NCI-H1436 treated with DMSO at 0.1 percent for 48 hours (cell line): Measurements from ENCODE around the gene FDX2.

Experiments
- DNase-seq: peaks from one replicate; lab custom pipeline; 2025; lab: John Stamatoyannopoulos, UW

FDX2 gene

DNA sequence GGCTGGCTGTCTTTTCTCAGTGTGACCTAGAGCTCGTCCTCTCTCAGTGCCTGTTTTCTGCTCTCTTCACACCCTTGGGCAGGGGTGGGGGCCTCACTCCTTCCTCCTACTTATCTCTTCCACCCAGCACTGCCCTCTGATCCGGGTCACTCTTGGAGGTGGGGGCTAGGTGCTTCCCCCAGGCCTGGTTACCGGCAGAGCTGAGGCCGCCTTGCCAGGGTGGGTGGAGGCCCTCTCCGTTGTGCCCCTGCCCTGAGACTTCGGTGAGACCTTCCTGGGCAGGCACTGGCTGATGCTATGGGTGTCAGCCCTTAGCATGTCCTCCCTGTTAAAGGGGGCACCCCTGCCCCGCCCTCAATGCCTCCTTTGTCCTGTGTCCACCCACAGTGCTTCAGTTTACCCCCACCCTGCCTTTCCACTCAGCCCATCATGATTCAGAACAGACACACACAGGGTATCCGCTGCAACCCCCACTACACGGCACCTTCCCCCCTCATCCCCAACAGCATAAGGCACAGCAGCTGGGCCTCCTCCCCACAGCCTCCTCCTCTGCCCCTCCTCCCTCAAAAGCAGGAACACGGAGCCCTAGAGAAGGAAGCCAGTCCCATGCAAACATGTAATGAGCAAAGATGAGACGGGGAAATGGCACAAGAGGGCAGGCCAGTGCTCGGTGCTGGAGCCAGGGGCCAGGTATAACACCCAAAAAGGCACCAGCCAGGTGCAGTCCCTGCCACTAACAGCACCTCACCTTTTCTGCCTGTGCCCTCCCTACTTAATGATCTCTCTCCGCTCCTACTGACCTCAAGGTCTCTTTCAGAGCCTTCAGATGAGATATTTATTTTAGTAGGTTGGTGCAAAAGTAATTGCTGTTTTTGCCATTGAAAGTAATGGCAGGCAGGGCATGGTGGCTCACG, 16.0 kb downstream of the FDX2 start:
- no peak for DNase-seq

DNA sequence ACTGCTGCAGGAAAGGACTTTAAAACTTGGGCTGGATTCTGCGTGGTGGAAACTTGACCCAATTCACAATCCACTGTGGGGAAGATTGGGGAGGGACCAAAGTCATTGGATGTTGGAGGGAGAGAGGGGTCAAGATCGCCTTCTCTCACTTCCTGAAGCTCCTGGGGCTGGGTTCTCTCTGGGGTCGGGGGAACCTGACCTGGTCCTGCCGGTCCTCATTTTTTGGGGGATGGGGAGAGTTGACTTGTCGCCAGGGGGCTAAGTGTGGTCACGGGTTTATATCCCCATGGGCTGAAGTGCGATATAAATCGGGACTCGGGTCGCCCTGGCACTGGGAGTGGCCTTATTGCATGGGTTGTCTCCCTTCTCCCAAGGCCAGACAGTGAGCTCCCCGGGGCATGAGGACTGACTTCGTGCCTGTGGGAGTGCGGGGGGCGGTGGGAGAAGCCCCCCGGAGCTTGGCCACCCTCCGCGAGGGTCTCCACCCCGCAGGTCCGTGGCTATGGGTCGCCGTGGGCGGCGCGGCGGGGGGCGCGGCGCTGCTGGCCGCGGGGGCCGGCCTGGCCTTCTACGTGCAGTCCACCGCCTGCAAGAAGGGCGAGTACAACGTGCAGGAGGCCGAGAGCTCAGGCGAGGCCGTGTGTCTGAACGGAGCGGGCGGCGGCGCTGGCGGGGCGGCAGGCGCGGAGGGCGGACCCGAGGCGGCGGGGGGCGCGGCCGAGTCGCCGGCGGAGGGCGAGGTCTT, 19.8 kb downstream of the FDX2 start:
- DNase-seq: no peak

DNA sequence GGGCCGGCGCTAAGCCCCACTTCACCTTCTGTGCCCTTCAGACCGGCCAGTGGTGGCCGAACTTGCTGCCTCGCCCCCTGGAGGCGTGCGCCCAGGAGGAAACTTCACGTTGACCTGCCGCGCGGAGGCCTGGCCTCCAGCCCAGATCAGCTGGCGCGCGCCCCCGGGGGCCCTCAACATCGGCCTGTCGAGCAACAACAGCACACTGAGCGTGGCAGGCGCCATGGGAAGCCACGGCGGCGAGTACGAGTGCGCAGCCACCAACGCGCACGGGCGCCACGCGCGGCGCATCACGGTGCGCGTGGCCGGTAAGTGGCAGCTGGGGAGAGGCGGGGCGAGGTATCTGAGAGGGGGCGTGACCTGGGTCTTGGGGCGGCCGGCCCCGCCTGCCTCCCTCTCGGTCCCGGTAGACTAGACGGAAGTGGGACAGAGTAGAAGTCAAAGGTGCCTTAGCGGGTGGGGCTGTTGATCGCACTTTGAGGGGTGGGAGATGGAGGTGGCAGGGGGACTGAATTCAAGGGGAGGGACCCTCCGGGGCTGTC, 20.4 kb downstream of the FDX2 start:
- no peak for DNase-seq

DNA sequence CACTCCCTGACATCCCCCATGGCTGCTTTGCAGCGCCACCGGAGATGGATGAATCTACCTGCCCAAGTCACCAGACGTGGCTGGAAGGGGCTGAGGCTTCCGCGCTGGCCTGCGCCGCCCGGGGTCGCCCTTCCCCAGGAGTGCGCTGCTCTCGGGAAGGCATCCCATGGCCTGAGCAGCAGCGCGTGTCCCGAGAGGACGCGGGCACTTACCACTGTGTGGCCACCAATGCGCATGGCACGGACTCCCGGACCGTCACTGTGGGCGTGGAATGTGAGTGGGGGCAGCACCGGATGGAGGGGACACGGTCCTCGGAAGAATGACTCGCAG, 21.5 kb downstream of the FDX2 start:
- DNase-seq: no peak

DNA sequence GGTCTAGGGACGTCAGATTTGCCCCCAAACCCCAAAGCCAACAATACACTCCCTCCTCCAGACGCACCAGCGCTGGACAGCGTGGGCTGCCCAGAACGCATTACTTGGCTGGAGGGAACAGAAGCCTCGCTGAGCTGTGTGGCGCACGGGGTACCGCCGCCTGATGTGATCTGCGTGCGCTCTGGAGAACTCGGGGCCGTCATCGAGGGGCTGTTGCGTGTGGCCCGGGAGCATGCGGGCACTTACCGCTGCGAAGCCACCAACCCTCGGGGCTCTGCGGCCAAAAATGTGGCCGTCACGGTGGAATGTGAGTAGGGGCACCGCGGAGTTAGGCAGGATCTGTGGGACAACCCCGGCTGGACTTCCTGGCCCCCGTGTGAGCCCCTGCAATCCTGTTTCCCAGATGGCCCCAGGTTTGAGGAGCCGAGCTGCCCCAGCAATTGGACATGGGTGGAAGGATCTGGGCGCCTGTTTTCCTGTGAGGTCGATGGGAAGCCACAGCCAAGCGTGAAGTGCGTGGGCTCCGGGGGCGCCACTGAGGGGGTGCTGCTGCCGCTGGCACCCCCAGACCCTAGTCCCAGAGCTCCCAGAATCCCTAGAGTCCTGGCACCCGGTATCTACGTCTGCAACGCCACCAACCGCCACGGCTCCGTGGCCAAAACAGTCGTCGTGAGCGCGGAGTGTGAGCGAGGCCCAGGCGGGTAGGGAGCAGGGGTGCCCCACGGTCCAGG, 22.0 kb downstream of the FDX2 start:
- DNase-seq: no peak

DNA sequence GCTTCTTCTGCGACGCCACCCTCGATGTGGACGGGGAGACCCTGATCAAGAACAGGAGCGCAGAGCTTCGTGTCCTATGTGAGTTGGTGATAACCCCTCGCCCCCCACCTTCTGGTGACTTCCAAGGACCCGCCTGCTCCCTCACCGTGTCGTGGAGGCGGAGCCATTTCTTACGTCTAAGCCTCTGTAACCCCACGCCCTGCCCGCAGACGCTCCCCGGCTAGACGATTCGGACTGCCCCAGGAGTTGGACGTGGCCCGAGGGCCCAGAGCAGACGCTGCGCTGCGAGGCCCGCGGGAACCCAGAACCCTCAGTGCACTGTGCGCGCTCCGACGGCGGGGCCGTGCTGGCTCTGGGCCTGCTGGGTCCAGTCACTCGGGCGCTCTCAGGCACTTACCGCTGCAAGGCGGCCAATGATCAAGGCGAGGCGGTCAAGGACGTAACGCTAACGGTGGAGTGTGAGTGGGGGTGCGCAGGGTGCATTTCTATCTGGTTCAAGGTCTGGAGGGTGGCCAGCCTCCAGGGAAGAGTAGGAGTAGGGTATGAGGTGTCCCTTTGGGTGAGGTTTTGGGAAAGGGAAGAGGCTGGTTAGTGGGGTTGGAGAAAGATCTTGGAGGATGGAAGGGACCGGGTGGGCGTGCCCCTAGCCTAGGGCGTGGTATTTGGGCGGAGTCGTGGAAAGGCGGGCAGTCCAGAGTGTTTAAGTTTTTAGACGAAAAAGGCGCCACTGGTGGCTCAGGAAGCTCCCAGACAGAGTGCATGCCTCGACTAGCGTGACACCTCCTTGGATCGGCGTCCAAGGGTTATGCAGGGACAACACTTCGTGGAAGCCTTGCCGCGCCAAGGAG, 22.8 kb downstream of the FDX2 start:
- no peak for DNase-seq

DNA sequence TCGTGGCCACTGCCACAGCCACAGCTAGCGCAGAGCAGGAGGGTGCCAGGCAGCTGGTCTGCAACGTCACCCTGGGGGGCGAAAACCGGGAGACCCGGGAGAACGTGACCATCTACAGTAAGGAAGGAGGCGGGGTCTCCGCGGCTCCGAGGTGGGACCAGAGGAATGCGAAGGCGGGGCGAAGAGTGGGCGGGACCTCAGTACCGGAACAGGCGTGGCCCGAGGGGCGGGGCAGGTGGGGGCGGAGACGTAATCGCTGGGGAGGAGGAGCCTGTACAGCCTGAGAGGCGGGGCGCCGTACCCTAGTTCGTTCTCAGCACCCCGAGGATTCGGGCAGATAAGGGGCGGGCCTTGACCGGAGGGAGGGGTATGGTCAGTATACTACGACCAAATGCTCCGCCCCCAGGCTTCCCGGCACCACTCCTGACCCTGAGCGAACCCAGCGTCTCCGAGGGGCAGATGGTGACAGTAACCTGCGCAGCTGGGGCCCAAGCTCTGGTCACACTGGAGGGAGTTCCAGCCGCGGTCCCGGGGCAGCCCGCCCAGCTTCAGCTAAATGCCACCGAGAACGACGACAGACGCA, 23.5 kb downstream of the FDX2 start:
- no peak for DNase-seq

DNA sequence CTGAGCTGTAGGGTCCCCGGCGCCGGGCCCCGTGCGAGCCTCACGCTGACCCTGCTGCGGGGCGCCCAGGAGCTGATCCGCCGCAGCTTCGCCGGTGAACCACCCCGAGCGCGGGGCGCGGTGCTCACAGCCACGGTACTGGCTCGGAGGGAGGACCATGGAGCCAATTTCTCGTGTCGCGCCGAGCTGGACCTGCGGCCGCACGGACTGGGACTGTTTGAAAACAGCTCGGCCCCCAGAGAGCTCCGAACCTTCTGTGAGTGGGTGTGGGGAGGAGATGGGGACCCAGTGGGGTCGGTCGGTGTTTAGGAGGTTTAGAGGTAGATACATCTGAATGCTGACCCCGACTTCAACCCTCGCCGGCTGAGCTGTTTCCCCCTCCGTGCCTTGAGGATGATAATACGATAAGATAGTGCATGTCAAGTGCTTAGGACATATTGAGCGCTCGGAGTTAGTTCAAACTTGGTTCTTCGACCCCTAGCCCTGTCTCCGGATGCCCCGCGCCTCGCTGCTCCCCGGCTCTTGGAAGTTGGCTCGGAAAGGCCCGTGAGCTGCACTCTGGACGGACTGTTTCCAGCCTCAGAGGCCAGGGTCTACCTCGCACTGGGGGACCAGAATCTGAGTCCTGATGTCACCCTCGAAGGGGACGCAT, 24.1 kb downstream of the FDX2 start:
- DNase-seq: no peak

DNA sequence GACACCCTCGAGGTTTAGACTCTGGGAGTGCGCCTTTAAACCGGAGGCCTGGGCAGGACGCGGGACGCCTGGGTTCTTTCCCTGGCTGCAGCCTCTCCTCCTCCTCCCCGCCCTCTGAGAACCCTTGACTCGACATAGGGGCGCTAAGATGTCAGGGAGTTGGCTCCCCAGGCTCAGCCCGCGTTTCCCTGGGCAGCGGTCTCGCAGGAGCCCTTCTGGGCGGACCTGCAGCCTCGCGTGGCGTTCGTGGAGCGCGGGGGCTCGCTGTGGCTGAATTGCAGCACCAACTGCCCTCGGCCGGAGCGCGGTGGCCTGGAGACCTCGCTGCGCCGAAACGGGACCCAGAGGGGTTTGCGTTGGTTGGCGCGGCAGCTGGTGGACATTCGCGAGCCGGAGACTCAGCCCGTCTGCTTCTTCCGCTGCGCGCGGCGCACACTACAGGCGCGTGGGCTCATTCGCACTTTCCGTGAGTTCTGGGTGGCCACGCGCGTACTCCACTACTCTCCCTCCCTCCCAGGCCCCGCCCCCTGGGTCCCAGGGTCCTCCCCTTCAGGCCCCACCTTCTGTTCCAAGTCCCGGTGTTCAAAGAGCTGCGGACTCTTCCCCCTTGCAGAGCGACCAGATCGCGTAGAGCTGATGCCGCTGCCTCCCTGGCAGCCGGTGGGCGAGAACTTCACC, 24.8 kb downstream of the FDX2 start:
- no peak for DNase-seq

DNA sequence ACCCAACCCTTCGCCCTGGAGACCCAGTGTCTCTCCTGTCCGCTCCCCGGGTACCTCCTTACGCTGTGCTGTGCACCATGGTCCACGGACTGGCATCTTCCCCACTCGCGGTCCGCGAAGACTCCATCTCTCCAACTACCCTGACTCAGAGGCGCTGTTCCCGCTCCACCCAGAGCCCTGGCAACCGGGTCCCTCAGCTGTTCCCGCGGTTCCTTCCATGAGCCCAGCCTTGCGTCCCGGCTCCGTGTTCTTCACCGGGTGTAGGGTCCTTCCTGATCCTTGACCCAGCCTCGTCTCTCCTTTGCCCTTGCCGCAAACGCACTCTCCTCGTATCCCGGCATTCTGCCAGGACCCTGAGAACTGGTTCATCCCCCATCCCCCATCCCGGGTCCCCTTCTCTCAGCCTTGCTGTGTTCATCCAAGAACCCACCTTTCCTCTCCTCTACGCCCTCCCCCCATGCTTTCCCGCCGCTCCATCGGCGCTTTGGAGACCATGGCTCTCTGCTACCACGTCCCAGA, 25.4 kb downstream of the FDX2 start:
- DNase-seq: no peak

DNA sequence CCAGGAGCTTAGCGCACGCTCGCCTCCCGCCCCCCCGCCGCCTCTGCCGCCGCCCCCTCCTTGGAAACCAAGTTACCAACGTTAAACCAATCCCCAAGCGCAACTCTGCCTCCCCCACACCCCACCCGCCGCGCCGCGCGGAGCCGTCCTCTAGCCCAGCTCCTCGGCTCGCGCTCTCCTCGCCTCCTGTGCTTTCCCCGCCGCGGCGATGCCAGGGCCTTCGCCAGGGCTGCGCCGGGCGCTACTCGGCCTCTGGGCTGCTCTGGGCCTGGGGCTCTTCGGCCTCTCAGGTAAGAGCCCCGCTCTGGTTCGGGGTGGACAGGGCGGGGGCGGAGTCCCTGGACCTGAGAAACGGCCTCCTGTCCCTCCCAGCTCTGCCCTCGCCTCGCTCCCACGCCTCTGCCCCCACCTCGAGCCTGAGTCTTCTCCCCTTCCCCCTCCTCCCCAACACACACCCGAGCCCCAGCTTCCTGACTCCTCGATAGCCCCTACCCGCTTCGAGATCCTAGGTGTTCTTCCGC, 25.9 kb downstream of the FDX2 start, which contains the start of gene ICAM5:
Gene ICAM5 (plus strand): TSS at position 117 of the 521 bp plus-strand sequence. CDS start 92 bp downstream, at position 209.
- no peak for DNase-seq

DNA sequence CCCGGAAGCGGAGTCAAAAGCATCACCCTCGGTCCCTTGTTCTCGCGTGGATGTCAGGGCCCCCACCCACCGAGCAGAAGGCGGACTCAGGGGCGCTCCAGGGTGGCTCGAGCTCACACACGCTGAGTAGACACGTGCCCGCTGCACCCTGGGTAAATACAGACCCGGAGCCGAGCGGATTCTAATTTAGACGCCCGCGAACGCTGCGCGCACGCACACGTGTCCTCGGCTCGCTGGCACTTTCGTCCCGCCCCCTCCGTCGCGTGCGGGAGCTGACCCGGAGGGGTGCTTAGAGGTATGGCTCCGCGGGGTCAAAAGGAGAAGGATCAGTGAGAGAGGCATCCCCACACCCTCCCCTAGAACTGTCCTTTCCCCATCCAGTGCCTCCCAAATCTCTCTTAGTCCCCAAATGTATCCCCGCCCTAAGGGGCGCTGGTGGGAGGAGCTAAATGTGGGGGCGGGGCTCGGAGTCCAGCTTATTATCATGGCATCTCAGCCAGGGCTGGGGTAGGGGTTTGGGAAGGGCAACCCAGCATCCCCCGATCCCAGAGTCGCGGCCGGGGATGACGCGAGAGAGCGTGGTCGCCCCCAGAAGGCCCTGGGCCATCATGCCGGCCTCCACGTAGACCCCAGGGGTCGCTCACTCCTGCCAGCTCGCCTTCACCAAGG, 26.5 kb downstream of the FDX2 start:
- DNase-seq: no peak

DNA sequence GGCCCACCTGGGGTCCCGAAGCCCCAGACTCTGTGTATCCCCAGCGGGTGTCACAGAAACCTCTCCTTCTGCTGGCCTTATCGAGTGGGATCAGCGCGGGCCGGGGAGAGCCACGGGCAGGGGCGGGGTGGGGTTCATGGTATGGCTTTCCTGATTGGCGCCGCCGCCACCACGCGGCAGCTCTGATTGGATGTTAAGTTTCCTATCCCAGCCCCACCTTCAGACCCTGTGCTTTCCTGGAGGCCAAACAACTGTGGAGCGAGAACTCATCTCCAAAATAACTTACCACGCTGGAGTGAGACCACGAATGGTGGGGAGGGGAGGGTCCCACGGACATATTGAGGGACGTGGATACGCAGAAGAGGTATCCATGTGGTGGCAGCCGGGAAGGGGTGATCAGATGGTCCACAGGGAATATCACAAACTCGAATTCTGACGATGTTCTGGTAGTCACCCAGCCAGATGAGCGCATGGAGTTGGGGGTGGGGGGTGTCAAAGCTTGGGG, 27.1 kb downstream of the FDX2 start:
- DNase-seq: no peak

DNA sequence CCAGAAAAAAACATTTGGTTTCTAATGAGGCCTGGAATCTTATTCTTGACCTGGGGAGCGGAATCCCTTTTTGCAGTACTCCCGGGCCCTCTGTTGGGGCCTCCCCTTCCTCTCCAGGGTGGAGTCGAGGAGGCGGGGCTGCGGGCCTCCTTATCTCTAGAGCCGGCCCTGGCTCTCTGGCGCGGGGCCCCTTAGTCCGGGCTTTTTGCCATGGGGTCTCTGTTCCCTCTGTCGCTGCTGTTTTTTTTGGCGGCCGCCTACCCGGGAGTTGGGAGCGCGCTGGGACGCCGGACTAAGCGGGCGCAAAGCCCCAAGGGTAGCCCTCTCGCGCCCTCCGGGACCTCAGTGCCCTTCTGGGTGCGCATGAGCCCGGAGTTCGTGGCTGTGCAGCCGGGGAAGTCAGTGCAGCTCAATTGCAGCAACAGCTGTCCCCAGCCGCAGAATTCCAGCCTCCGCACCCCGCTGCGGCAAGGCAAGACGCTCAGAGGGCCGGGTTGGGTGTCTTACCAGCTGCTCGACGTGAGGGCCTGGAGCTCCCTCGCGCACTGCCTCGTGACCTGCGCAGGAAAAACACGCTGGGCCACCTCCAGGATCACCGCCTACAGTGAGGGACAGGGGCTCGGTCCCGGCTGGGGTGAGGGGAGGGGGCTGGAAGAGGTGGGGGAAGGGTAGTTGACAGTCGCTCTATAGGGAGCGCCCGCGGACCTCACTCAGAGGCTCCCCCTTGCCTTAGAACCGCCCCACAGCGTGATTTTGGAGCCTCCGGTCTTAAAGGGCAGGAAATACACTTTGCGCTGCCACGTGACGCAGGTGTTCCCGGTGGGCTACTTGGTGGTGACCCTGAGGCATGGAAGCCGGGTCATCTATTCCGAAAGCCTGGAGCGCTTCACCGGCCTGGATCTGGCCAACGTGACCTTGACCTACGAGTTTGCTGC, 28.7 kb downstream of the FDX2 start, which contains the start of gene ICAM4:
Gene ICAM4 (plus strand): TSS at position 153 of the 935 bp plus-strand sequence. CDS start 58 bp downstream, at position 211.
- DNase-seq: no peak

DNA sequence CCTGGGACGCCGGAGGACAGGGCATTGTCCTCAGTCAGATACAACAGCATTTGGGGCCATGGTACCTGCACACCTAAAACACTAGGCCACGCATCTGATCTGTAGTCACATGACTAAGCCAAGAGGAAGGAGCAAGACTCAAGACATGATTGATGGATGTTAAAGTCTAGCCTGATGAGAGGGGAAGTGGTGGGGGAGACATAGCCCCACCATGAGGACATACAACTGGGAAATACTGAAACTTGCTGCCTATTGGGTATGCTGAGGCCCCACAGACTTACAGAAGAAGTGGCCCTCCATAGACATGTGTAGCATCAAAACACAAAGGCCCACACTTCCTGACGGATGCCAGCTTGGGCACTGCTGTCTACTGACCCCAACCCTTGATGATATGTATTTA, 30.4 kb downstream of the FDX2 start:
- no peak for DNase-seq

DNA sequence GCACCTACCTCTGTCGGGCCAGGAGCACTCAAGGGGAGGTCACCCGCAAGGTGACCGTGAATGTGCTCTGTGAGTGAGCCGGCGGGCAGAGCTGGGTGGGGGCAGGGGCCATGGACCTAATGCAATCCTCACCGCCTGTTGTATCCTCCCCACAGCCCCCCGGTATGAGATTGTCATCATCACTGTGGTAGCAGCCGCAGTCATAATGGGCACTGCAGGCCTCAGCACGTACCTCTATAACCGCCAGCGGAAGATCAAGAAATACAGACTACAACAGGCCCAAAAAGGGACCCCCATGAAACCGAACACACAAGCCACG, 30.9 kb downstream of the FDX2 start:
- no peak for DNase-seq
